ENCODE measurements around the gene RAD17. TPM values are rescaled to one million over a fixed set of nuclear protein-coding genes. Genes with fewer than 3 reads are reported as not detected.
A peak's percentile ranks its signal among the peaks of the same experiment; 100 is the strongest.
"Not testable (repeated sequence)": the region's sequence is repeated elsewhere in the genome, so short reads cannot be mapped to it uniquely, and the experiment has no call there.

RAD17 gene
- polyA plus RNA-seq, 1 donor = 28.6 TPM

DNA sequence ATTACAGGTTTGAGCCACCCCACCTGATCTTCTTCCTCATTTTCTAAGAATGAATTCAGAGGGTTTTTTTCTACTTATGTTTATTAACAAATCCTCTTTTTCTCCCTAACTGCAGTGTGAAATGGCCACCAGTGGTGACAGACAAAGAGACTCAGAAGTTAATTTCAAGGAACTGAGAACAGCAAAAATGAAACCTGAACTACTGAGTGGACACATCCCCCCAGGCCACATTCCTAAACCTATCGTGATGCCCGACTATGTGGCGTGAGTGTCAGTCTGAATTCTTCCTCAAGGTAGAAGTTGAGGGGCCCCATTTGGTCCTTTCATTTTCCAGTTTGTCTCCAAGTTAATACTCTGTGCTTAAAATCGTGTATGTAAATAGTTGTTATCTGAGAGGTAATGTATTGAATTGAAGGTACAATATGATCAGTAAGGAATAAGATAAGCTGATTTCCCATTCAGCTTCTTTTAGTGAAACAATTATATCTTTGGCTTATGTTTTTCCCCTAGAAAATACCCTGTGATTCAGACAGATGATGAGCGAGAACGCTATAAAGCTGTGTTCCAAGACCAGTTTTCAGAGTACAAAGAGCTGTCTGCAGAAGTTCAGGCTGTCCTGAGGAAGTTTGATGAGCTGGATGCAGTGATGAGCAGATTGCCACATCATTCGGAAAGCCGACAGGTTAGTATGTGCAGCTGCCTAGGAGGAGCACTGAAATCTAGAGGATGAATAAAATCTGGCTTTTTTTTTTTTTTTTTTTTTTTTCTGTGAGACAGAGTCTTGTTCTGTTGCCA lies 63.0 kb downstream of the RAD17 start:
- Histone ChIP-seq H3K4me3 (ENCODE audit: low read length) (no peak overlapping the region), H3K36me3 (ENCODE audit: control insufficient read depth, insufficient read depth, low read length) (peaks cover 32% of the 10 kb centered on the region), H3K4me1 (ENCODE audit: control insufficient read depth, insufficient read depth, low read length) (peaks cover 8% of the 10 kb centered on the region), H3K27me3 (ENCODE audit: control insufficient read depth, insufficient read depth, low read length) (no peaks in the 10 kb centered on the region), H3K27ac (ENCODE audit: low read length) (no peak overlapping the region), H3K9me3 (ENCODE audit: control insufficient read depth, low read depth, low read length) (no peaks in the 10 kb centered on the region)
- WGBS (ENCODE audit: insufficient coverage, low lambda C conversion rate) = no CpG with 5 or more reads among the region's 8 CpGs
- DNase-seq = no peak

DNA sequence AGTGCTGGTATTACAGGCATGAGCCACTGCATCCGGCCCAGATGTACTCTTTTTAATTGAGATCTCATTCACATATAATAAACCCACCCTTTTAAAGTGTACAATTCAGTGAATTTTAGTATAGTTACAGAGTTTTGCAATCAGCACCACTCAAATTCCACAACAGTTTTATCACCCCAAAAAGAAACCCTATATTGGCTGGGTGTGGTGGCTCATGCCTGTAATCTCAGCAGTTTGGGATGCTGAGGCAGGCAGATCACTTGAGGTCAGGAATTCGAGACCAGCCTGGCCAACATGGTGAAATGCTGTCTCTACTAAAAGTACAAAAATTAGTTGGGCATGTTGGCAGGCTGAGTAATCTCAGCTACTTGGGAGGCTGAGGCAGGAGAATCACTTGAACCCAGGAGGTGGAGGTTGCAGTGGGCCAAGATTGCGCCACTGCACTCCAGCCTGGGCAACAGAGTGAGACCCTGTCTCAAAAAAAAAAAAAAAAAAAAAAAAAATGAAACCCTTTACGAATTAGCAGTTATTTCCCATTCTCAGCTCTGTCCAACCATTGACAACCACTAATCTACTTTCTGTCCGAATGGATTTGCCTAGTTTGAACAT lies 65.8 kb downstream of the RAD17 start:
- not testable (repeated sequence) for DNase-seq; H3K9me3 ChIP-seq (ENCODE audit: control insufficient read depth, low read depth, low read length); H3K27me3 ChIP-seq (ENCODE audit: control insufficient read depth, insufficient read depth, low read length); H3K27ac ChIP-seq (ENCODE audit: low read length); H3K4me3 ChIP-seq (ENCODE audit: low read length)
- Histone ChIP-seq H3K4me1 (ENCODE audit: control insufficient read depth, insufficient read depth, low read length) (peaks cover 17% of the 10 kb centered on the region), H3K36me3 (ENCODE audit: control insufficient read depth, insufficient read depth, low read length) (peaks cover 33% of the 10 kb centered on the region)
- WGBS (ENCODE audit: insufficient coverage, low lambda C conversion rate) = 100% methylated on average over 1 of the region's 5 CpGs

DNA sequence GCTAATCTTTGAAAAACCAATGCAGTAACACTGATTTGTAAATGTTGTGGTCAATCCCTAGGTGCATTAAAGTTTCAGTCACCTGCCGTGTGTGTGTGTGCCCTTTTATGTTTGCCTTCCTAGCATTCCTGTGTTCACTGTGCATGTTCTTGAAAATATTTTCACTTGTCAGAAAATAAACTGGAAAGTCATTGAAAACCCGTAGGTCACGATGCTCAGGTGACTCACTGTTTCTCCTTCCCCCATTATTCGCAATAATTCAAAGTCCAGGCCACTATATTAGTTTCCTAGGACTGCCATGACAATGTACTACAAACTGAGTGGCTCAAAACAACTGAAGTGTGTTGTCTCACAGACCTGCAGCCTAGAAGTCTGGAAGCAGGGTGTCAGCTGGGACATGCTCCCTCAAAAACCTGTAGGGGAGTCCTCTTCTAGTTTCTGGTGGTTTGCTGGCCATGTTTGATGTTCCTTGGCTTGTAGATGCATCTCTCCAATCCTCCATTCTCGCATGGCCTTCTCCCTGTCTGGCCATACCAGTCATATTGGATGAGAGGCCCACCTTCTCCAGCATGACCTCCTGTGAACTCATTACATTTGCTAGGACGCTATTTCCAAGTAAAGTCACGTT lies 74.6 kb downstream of the RAD17 start:
- Histone ChIP-seq H3K27ac (ENCODE audit: low read length) (peak overlapping the region; percentile 96), H3K27me3 (ENCODE audit: control insufficient read depth, insufficient read depth, low read length) (no peaks in the 10 kb centered on the region), H3K9me3 (ENCODE audit: control insufficient read depth, low read depth, low read length) (no peaks in the 10 kb centered on the region), H3K36me3 (ENCODE audit: control insufficient read depth, insufficient read depth, low read length) (peaks cover 15% of the 10 kb centered on the region), H3K4me1 (ENCODE audit: control insufficient read depth, insufficient read depth, low read length) (peaks cover 24% of the 10 kb centered on the region), H3K4me3 (ENCODE audit: low read length) (no peak overlapping the region)
- peak; percentile 87 to 96 for DNase-seq
- no CpG with 5 or more reads among the region's 7 CpGs for WGBS (ENCODE audit: insufficient coverage, low lambda C conversion rate)

DNA sequence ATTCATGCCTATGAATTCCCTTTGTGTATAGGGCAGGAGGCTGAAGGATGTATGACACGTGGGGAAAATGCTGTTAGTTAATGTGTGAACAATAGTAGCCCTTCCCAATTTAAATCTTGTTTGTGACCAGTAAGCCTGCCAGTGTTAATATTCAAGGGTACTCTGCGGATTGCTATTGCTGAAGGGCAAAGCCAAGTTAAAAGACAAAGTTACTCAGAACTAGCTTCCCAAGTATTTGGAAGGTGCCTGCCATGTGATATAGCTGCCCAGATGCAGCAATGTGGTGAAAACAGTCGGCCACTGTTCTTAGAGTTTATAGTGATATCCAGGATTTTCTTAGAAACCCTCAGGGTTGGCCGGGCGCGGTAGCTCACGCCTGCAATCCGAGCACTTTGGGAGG lies 79.9 kb downstream of the RAD17 start:
- no peak overlapping the region for H3K27ac ChIP-seq (ENCODE audit: low read length)
- H3K27me3 ChIP-seq (ENCODE audit: control insufficient read depth, insufficient read depth, low read length) = no peaks in the 10 kb centered on the region
- peak in 1 of 2 donors; percentile 27 for DNase-seq

DNA sequence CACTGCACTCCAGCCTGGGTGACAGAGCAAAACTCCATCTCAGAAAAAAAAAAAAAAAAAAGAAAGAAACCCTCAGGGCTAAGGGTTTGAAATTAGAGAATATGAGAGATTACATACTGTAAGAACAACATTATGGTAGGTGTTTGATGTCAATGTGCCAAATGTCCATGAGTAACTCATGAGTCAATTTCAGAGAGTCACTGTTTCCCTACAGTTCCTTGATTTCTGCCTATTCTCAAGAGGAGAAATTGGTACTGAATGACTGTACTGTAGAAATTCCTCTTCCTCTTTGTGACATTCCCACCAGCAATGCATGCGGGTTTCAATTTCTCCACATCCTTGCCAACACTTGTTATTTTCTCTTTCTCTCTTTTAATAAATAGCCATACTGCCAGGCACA lies 80.5 kb downstream of the RAD17 start:
- no peaks in the 10 kb centered on the region for H3K27me3 ChIP-seq (ENCODE audit: control insufficient read depth, insufficient read depth, low read length)
- DNase-seq = no peak
- no peaks in the 10 kb centered on the region for H3K9me3 ChIP-seq (ENCODE audit: control insufficient read depth, low read depth, low read length)
- peak overlapping the region; percentile 95 for H3K27ac ChIP-seq (ENCODE audit: low read length)
- H3K36me3 ChIP-seq (ENCODE audit: control insufficient read depth, insufficient read depth, low read length) = no peaks in the 10 kb centered on the region
- H3K4me1 ChIP-seq (ENCODE audit: control insufficient read depth, insufficient read depth, low read length) = peaks cover 46% of the 10 kb centered on the region
- H3K4me3 ChIP-seq (ENCODE audit: low read length) = no peak overlapping the region
- WGBS (ENCODE audit: insufficient coverage, low lambda C conversion rate) = no CpG with 5 or more reads among the region's 1 CpG

More for the DNA sequence above, 79.9 kb downstream of the RAD17 start:
- Histone ChIP-seq H3K4me1 (ENCODE audit: control insufficient read depth, insufficient read depth, low read length) (peaks cover 51% of the 10 kb centered on the region), H3K36me3 (ENCODE audit: control insufficient read depth, insufficient read depth, low read length) (no peaks in the 10 kb centered on the region), H3K4me3 (ENCODE audit: low read length) (no peak overlapping the region), H3K9me3 (ENCODE audit: control insufficient read depth, low read depth, low read length) (no peaks in the 10 kb centered on the region)
- no CpG with 5 or more reads among the region's 8 CpGs for WGBS (ENCODE audit: insufficient coverage, low lambda C conversion rate)

DNA sequence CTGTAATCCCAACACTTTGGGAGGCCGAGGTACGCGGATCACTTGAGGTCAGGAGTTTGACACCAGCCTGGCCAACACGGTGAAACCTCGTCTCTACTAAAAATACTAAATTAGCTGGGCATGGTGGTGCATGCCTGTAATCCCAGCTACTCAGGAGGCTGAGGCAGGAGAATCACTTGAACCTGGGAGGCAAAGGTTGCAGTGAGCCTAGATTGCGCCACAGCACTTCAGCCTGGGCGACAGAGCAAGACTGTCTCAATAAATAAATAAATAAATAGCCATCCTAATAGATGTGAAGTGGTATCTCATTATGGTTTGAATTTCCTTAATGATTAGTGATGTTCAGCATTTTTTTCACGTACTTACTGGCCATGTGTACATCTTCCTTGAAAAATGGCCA lies 80.9 kb downstream of the RAD17 start:
- peak in 1 of 2 donors; percentile 42 for DNase-seq
- Histone ChIP-seq H3K4me1 (ENCODE audit: control insufficient read depth, insufficient read depth, low read length) (peaks cover 46% of the 10 kb centered on the region), H3K27ac (ENCODE audit: low read length) (peak overlapping the region; percentile 95)
- WGBS (ENCODE audit: insufficient coverage, low lambda C conversion rate) = no CpG with 5 or more reads among the region's 8 CpGs
- not testable (repeated sequence) for H3K4me3 ChIP-seq (ENCODE audit: low read length); H3K9me3 ChIP-seq (ENCODE audit: control insufficient read depth, low read depth, low read length); H3K36me3 ChIP-seq (ENCODE audit: control insufficient read depth, insufficient read depth, low read length); H3K27me3 ChIP-seq (ENCODE audit: control insufficient read depth, insufficient read depth, low read length)

- H3K4me1 ChIP-seq (ENCODE audit: control insufficient read depth, insufficient read depth, low read length) = peaks cover 46% of the 10 kb centered on the region
- DNase-seq = peak; percentile 84 to 94
- H3K4me3 ChIP-seq (ENCODE audit: low read length) = peak overlapping the region; percentile 13
- H3K36me3 ChIP-seq (ENCODE audit: control insufficient read depth, insufficient read depth, low read length) = no peaks in the 10 kb centered on the region
- no peaks in the 10 kb centered on the region for H3K27me3 ChIP-seq (ENCODE audit: control insufficient read depth, insufficient read depth, low read length)
- no peaks in the 10 kb centered on the region for H3K9me3 ChIP-seq (ENCODE audit: control insufficient read depth, low read depth, low read length)
- WGBS (ENCODE audit: insufficient coverage, low lambda C conversion rate) = 0% methylated on average over 3 of the region's 4 CpGs
- peak overlapping the region; percentile 95 for H3K27ac ChIP-seq (ENCODE audit: low read length)
These were observed 82.5 kb downstream of the RAD17 start for GRCh38 chr5:69451941-69452647.

- not testable (repeated sequence) for H3K9me3 ChIP-seq (ENCODE audit: control insufficient read depth, low read depth, low read length); H3K4me3 ChIP-seq (ENCODE audit: low read length); H3K27me3 ChIP-seq (ENCODE audit: control insufficient read depth, insufficient read depth, low read length); H3K36me3 ChIP-seq (ENCODE audit: control insufficient read depth, insufficient read depth, low read length)
- H3K27ac ChIP-seq (ENCODE audit: low read length) = peak overlapping the region; percentile 95
- no CpG with 5 or more reads among the region's 3 CpGs for WGBS (ENCODE audit: insufficient coverage, low lambda C conversion rate)
- peak in 1 of 2 donors; percentile 32 for DNase-seq
- peaks cover 46% of the 10 kb centered on the region for H3K4me1 ChIP-seq (ENCODE audit: control insufficient read depth, insufficient read depth, low read length)
These were observed 83.9 kb downstream of the RAD17 start for GRCh38 chr5:69453487-69453886.

GRCh38 chr5:69454460-69455249 lies 85.0 kb downstream of the RAD17 start:
- WGBS (ENCODE audit: insufficient coverage, low lambda C conversion rate) = 20% methylated on average over 2 of the region's 8 CpGs
- peaks cover 44% of the 10 kb centered on the region for H3K4me1 ChIP-seq (ENCODE audit: control insufficient read depth, insufficient read depth, low read length)
- H3K27me3 ChIP-seq (ENCODE audit: control insufficient read depth, insufficient read depth, low read length) = no peaks in the 10 kb centered on the region
- peak overlapping the region; percentile 95 for H3K27ac ChIP-seq (ENCODE audit: low read length)
- peak; percentile 74 to 91 for DNase-seq
- no peaks in the 10 kb centered on the region for H3K9me3 ChIP-seq (ENCODE audit: control insufficient read depth, low read depth, low read length)
- H3K4me3 ChIP-seq (ENCODE audit: low read length) = peak overlapping the region; percentile 42
- no peaks in the 10 kb centered on the region for H3K36me3 ChIP-seq (ENCODE audit: control insufficient read depth, insufficient read depth, low read length)

Measured in large intestine (tissue), 3 donors.